Esophagus muscularis mucosa (tissue), 4 donors: ENCODE measurements around the gene CLEC16A. TPM values are rescaled to one million over a fixed set of nuclear protein-coding genes. Genes with fewer than 3 reads are reported as not detected.
A peak's percentile ranks its signal among the peaks of the same experiment; 100 is the strongest.

ENCODE experiments used
- DNase-seq: peaks from one replicate; pipeline ENCODE4 v3.0.0-alpha.2; 2017; ENCODE audit errors: extremely low spot score
- H3K27ac ChIP-seq, 4 donors: fragments of 200-600 bp; sonication (generic); replicated peaks in 1 of 4; 1 replicate in 3 of 4; 2 replicates in 1 of 4; pipeline ENCODE4 v1.5.1; 2016 to 2019; ENCODE audit warnings: mild to moderate bottlenecking in 1 of 4
- H3K27me3 ChIP-seq, 4 donors: fragments of 200-600 bp; sonication (generic); one replicate each; pipeline versions ENCODE4 v1.5.1 to v1.6.0; 2016 to 2019
- H3K36me3 ChIP-seq, 4 donors: fragments of 200-600 bp; sonication (generic); one replicate each; pipeline ENCODE4 v1.5.1; 2016 to 2019
- H3K4me1 ChIP-seq, 4 donors: fragments of 200-600 bp; sonication (generic); one replicate each; pipeline ENCODE4 v1.5.1; 2016 to 2019
- H3K4me3 ChIP-seq, 4 donors: fragments of 200-600 bp; sonication (generic); 1 replicate in 2 of 4; 2 replicates in 2 of 4; pipeline ENCODE4 v1.5.1; 2016 to 2019; ENCODE audit warnings: mild to moderate bottlenecking in 4 of 4, moderate library complexity in 1 of 4
- H3K9me3 ChIP-seq, 4 donors: fragments of 200-600 bp; sonication (generic); 1 replicate in 3 of 4; 2 replicates in 1 of 4; pipeline ENCODE4 v1.5.1; 2016 to 2019
- CTCF ChIP-seq, 3 experiments: fragments of 200-600 bp in 2 of 3; fragments of 450-650 bp in 1 of 3; sonication (generic) in 2 of 3; IDR thresholded peaks; one replicate each; pipeline ENCODE4 v1.5.1; 2017 to 2019; ENCODE audit warnings: antibody characterized with exemption in 3 of 3, mild to moderate bottlenecking in 2 of 3, moderate library complexity in 1 of 3
- EP300 ChIP-seq: sonication (generic); formaldehyde crosslinking; IDR thresholded peaks from one replicate; pipeline ENCODE4 v1.6.1; 2017; ENCODE audit warnings: antibody characterized with exemption
- POLR2A ChIP-seq: fragments of 450-650 bp; IDR thresholded peaks from one replicate; pipeline ENCODE4 v1.6.1; 2017; ENCODE audit warnings: antibody characterized with exemption, moderate library complexity, mild to moderate bottlenecking, low read depth
- POLR2AphosphoS5 ChIP-seq, 2 donors: sonication (generic); formaldehyde crosslinking; IDR thresholded peaks; one replicate each; pipeline ENCODE4 v1.6.1; 2017; ENCODE audit warnings: antibody characterized with exemption in 2 of 2
- WGBS: methylation state at CpG from one replicate; pipeline ENCODE4 v1.1.5; 2018; 5-methylcytosine and 5-hydroxymethylcytosine counted together
- intact Hi-C: fragments of 100-400 bp; cut with DNase I; formaldehyde crosslinking; loops from one replicate; pipeline ENCODE4 v1.15.1; 2023
- total RNA-seq, 4 donors: library from RNA; depleted of rRNA; stranded (reverse); fragments of >200 nt; gene quantifications; one replicate each; pipeline versions ENCODE4 v1.1.0 to v1.2.1, GENCODE V29; 2016

The CLEC16A gene
- total RNA-seq, 4 donors from 2014 or later = 22.3 to 34.7 (median 29.2) TPM

GRCh38 chr16:11133344-11133943 lies 189.1 kb downstream of the CLEC16A start:
- no peaks in the 10 kb centered on the region for H3K27me3 ChIP-seq
- H3K4me3 ChIP-seq = no peak overlapping the region
- peaks cover 0 to 4% (median 2%) of the 10 kb centered on the region in 4 donors for H3K36me3 ChIP-seq
- intact Hi-C loops = loop anchor here (5.0 kb wide), 1 partner anchor 41 kb away; no protein-coding TSS in a partner anchor
- TF ChIP-seq POLR2AphosphoS5 (IDR thresholded peaks at IDR 0.05) = peak; percentile 72 to 87
- TF ChIP-seq CTCF (IDR thresholded peaks at IDR 0.05) = peak in 1 of 3 experiments; percentile 7
- TF ChIP-seq EP300 = no peak
- TF ChIP-seq POLR2A = no peak
- H3K27ac ChIP-seq = peak overlapping the region; percentile 56 to 79 (median 76)
- no peak for DNase-seq
- H3K4me1 ChIP-seq = peaks cover 57 to 67% (median 65%) of the 10 kb centered on the region in 4 donors
- 15% methylated on average over 12 of the region's 12 CpGs for WGBS
- no peaks in the 10 kb centered on the region for H3K9me3 ChIP-seq

GRCh38 chr16:11134722-11135463 lies 190.5 kb downstream of the CLEC16A start:
- WGBS = 96% methylated on average over 11 of the region's 11 CpGs
- H3K9me3 ChIP-seq = no peaks in the 10 kb centered on the region
- intact Hi-C loops = loop anchor here (5.0 kb wide), 1 partner anchor 43 kb away; no protein-coding TSS in a partner anchor
- no peaks in the 10 kb centered on the region for H3K27me3 ChIP-seq
- no peak overlapping the region for H3K4me3 ChIP-seq
- H3K4me1 ChIP-seq = peaks cover 50 to 60% (median 58%) of the 10 kb centered on the region in 4 donors
- DNase-seq = no peak
- TF ChIP-seq CTCF (IDR thresholded peaks at IDR 0.05) = no peak
- no peak for TF ChIP-seq POLR2A
- no peak for TF ChIP-seq EP300
- TF ChIP-seq POLR2AphosphoS5 (IDR thresholded peaks at IDR 0.05) = no peak
- peaks cover 0 to 4% (median 2%) of the 10 kb centered on the region in 4 donors for H3K36me3 ChIP-seq
- no peak overlapping the region for H3K27ac ChIP-seq

GRCh38 chr16:11135464-11135973 lies 191.2 kb downstream of the CLEC16A start:
- Histone ChIP-seq H3K4me1 (peaks cover 50 to 63% (median 60%) of the 10 kb centered on the region in 4 donors), H3K4me3 (no peak overlapping the region), H3K36me3 (peaks cover 0 to 4% (median under 1%) of the 10 kb centered on the region in 4 donors), H3K9me3 (no peaks in the 10 kb centered on the region), H3K27me3 (no peaks in the 10 kb centered on the region), H3K27ac (no peak overlapping the region)
- no peak for DNase-seq
- WGBS = 89% methylated on average over 9 of the region's 11 CpGs
- intact Hi-C loops = no loop called here
- TF ChIP-seq CTCF (IDR thresholded peaks at IDR 0.05) = no peak
- TF ChIP-seq EP300 = no peak
- TF ChIP-seq POLR2A = no peak
- TF ChIP-seq POLR2AphosphoS5 (IDR thresholded peaks at IDR 0.05) = no peak

- H3K4me3 ChIP-seq = no peak overlapping the region
- WGBS = 77% methylated on average over 5 of the region's 7 CpGs
- TF ChIP-seq CTCF (IDR thresholded peaks at IDR 0.05) (no peak), POLR2AphosphoS5 (IDR thresholded peaks at IDR 0.05) (no peak), POLR2A (no peak), EP300 (no peak)
- H3K27ac ChIP-seq = no peak overlapping the region
- H3K4me1 ChIP-seq = peaks cover 41 to 54% (median 51%) of the 10 kb centered on the region in 4 donors
- intact Hi-C loops = no loop called here
- DNase-seq = no peak
- H3K9me3 ChIP-seq = no peaks in the 10 kb centered on the region
- no peaks in the 10 kb centered on the region for H3K27me3 ChIP-seq
- H3K36me3 ChIP-seq = peaks cover 0 to 4% (median 0%) of the 10 kb centered on the region in 4 donors
Observed at GRCh38 chr16:11136600-11136999, 192.2 kb downstream of the CLEC16A start.
